Measurements from ENCODE around the gene STEAP1B. TPM values are rescaled to one million over a fixed set of nuclear protein-coding genes. Genes with fewer than 3 reads are reported as not detected.
A peak's percentile ranks its signal among the peaks of the same experiment; 100 is the strongest.
"Not testable (repeated sequence)": the region's sequence is repeated elsewhere in the genome, so short reads cannot be mapped to it uniquely, and the experiment has no call there.

STEAP1B gene
- total and polyA plus RNA-seq, 4 donors = 0.06 to 0.28 (median 0.08) TPM; not detected in 1

DNA sequence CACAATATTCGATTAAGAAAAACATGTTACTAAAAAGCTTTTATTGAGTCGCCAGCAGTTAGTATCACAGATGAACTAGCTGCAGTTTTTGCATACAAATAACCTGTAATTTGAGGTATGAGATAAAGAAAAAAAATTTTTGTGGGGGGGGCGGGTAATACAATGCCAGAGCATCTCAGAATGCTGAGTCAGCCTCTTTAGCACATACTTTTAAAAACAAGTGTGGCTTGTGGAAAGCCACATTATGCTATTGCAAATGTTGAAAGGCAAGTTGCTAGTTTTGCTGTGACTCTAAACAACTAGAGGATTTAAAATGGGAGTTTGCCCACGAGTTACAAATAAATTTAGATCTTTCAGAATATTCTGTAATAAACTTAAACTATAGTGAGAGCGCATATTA lies 2.1 kb upstream of the STEAP1B start:
- DNase-seq (ENCODE audit: low spot score); H3K9me3 ChIP-seq (ENCODE audit: control insufficient read depth in 4 of 4, low read length in 3 of 4); H3K9ac ChIP-seq (ENCODE audit: low read depth in 1 of 2, low read length in 2 of 2); H3K4me1 ChIP-seq (ENCODE audit: control insufficient read depth in 4 of 4, insufficient read depth in 4 of 4, low read length in 3 of 4); H3K27ac ChIP-seq (ENCODE audit: low read depth in 1 of 2, low read length in 2 of 2); H3K4me3 ChIP-seq (ENCODE audit: low read depth in 1 of 3, low read length in 3 of 3); H3K27me3 ChIP-seq (ENCODE audit: control insufficient read depth in 4 of 4, insufficient read depth in 4 of 4, low read length in 3 of 4); H3K36me3 ChIP-seq (ENCODE audit: control insufficient read depth in 4 of 4, insufficient read depth in 3 of 4, low read depth in 1 of 4, low read length in 3 of 4): not testable (repeated sequence)
- WGBS = 64% methylated on average over 5 of the region's 5 CpGs

DNA sequence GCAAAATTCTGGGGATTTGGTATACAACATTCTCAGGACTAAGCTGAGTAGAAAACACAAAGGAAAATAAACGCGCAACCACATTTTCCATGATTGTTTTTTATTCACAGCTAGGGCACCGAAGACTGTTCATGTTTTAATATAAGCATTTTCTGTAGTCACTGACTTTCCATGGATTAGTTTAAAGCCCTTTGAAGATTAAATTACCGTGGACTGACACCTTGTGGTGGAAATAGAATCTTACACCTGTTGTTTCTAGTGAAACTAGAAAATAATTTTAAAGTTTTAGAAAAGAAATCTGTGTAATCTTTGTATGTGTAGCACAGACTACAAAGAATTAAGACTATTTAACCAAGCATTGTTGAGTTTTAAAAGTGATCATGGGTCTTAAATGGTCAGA lies 1.3 kb upstream of the STEAP1B start:
- not testable (repeated sequence) for H3K4me3 ChIP-seq (ENCODE audit: low read depth in 1 of 3, low read length in 3 of 3); H3K9me3 ChIP-seq (ENCODE audit: control insufficient read depth in 4 of 4, low read length in 3 of 4); H3K27ac ChIP-seq (ENCODE audit: low read depth in 1 of 2, low read length in 2 of 2); H3K36me3 ChIP-seq (ENCODE audit: control insufficient read depth in 4 of 4, insufficient read depth in 3 of 4, low read depth in 1 of 4, low read length in 3 of 4); DNase-seq (ENCODE audit: low spot score); H3K4me1 ChIP-seq (ENCODE audit: control insufficient read depth in 4 of 4, insufficient read depth in 4 of 4, low read length in 3 of 4); H3K9ac ChIP-seq (ENCODE audit: low read depth in 1 of 2, low read length in 2 of 2); H3K27me3 ChIP-seq (ENCODE audit: control insufficient read depth in 4 of 4, insufficient read depth in 4 of 4, low read length in 3 of 4)
- TF ChIP-seq RAD21 (IDR thresholded peaks at IDR 0.05) = peak; percentile 56 to 60
- TF ChIP-seq, protein P1, sequence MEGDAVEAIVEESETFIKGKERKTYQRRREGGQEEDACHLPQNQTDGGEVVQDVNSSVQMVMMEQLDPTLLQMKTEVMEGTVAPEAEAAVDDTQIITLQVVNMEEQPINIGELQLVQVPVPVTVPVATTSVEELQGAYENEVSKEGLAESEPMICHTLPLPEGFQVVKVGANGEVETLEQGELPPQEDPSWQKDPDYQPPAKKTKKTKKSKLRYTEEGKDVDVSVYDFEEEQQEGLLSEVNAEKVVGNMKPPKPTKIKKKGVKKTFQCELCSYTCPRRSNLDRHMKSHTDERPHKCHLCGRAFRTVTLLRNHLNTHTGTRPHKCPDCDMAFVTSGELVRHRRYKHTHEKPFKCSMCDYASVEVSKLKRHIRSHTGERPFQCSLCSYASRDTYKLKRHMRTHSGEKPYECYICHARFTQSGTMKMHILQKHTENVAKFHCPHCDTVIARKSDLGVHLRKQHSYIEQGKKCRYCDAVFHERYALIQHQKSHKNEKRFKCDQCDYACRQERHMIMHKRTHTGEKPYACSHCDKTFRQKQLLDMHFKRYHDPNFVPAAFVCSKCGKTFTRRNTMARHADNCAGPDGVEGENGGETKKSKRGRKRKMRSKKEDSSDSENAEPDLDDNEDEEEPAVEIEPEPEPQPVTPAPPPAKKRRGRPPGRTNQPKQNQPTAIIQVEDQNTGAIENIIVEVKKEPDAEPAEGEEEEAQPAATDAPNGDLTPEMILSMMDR (IDR thresholded peaks at IDR 0.05; ENCODE audit: low read depth, low read length, missing input control) = peak; percentile 31
- WGBS = 22% methylated on average over 4 of the region's 4 CpGs

DNA sequence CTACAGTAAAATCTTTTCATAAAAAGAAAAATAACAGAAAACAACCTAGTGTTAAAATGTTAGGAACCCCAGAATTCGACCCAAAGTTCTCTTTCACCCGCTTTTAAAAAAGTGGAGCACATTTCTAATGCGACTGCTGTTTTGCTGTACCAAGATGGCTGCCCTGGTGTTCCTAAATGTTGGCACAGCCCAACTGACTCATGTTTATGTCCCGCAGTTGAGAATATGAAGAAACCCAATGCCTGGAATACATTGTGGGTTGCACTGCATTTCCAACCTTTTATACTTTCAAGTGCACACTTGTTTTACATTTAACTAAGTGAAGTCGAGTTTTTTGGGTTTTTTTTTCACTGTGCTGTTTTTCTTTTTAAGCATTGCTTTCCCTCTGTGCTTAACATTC lies 944 bp downstream of the STEAP1B start:
- 91% methylated on average over 5 of the region's 5 CpGs for WGBS
- TF ChIP-seq HNF4A (conservative IDR thresholded peaks at IDR 0.05) (no peak), RXRA (IDR thresholded peaks at IDR 0.05) (no peak)
- H3K9me3 ChIP-seq (ENCODE audit: control insufficient read depth in 4 of 4, low read length in 3 of 4) = no peaks in the 10 kb centered on the region
- H3K27me3 ChIP-seq (ENCODE audit: control insufficient read depth in 4 of 4, insufficient read depth in 4 of 4, low read length in 3 of 4) = no peaks in the 10 kb centered on the region
- H3K9ac ChIP-seq (ENCODE audit: low read depth in 1 of 2, low read length in 2 of 2) = no peak overlapping the region
- no peak overlapping the region for H3K27ac ChIP-seq (ENCODE audit: low read depth in 1 of 2, low read length in 2 of 2)
- no peaks in the 10 kb centered on the region for H3K36me3 ChIP-seq (ENCODE audit: control insufficient read depth in 4 of 4, insufficient read depth in 3 of 4, low read depth in 1 of 4, low read length in 3 of 4)
- peaks cover 0 to 7% (median 3%) of the 10 kb centered on the region in 4 donors for H3K4me1 ChIP-seq (ENCODE audit: control insufficient read depth in 4 of 4, insufficient read depth in 4 of 4, low read length in 3 of 4)
- no peak for DNase-seq (ENCODE audit: low spot score)
- no peak overlapping the region for H3K4me3 ChIP-seq (ENCODE audit: low read depth in 1 of 3, low read length in 3 of 3)

DNA sequence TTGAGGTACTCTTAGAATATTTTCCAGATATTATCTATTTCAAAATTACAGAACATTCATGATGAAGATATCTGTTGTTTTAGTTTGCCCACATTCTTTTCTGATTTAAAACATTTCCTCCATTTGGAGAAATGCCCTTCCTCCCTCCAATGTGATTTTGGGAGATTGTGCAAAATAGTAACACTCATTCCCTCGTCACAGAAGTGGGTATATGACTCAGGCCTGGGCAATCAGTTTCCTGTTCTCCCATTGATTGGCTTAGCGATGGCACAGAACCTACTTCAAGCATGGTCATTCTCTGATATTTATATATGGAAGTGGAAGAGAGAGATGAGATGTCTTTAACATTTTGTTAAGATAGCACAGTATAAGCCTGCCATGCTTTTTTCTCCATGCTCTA lies 3.1 kb downstream of the STEAP1B start:
- not testable (repeated sequence) for H3K27me3 ChIP-seq (ENCODE audit: control insufficient read depth in 4 of 4, insufficient read depth in 4 of 4, low read length in 3 of 4); H3K9me3 ChIP-seq (ENCODE audit: control insufficient read depth in 4 of 4, low read length in 3 of 4)

DNA sequence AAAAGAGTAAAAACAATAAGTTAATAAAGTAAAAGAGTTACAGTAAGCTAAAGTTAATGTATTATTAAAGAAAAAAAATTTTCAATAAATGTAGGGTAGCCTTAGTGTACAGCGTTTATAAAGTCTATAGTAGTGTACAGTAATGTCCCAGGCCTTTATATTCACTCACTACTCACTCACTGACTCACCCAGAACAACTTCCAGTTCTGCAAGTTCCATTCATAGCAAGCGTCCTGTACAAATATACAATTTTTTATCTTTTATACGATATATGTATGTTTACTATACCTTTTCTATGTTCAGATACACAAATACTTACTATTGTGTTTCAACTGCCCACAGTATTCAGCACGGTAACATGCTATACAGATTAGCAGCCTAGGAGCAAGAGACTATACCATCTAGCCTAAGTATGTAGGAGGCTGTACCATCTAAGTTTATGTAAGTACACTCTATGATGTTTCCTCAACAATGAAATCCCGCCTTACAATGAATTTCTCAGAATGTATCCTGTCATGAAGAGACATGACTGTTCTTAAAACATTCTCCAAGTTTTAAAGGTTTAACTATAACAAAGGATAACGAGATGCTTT lies 3.6 kb downstream of the STEAP1B start:
- H3K27ac ChIP-seq (ENCODE audit: low read depth in 1 of 2, low read length in 2 of 2); H3K4me1 ChIP-seq (ENCODE audit: control insufficient read depth in 4 of 4, insufficient read depth in 4 of 4, low read length in 3 of 4); DNase-seq (ENCODE audit: low spot score); H3K9me3 ChIP-seq (ENCODE audit: control insufficient read depth in 4 of 4, low read length in 3 of 4); H3K9ac ChIP-seq (ENCODE audit: low read depth in 1 of 2, low read length in 2 of 2); H3K4me3 ChIP-seq (ENCODE audit: low read depth in 1 of 3, low read length in 3 of 3); H3K27me3 ChIP-seq (ENCODE audit: control insufficient read depth in 4 of 4, insufficient read depth in 4 of 4, low read length in 3 of 4); H3K36me3 ChIP-seq (ENCODE audit: control insufficient read depth in 4 of 4, insufficient read depth in 3 of 4, low read depth in 1 of 4, low read length in 3 of 4): not testable (repeated sequence)
- WGBS = 90% methylated on average over 6 of the region's 6 CpGs

More for the DNA sequence above, 3.1 kb downstream of the STEAP1B start:
- not testable (repeated sequence) for H3K9ac ChIP-seq (ENCODE audit: low read depth in 1 of 2, low read length in 2 of 2); H3K4me1 ChIP-seq (ENCODE audit: control insufficient read depth in 4 of 4, insufficient read depth in 4 of 4, low read length in 3 of 4); H3K4me3 ChIP-seq (ENCODE audit: low read depth in 1 of 3, low read length in 3 of 3); H3K27ac ChIP-seq (ENCODE audit: low read depth in 1 of 2, low read length in 2 of 2); H3K36me3 ChIP-seq (ENCODE audit: control insufficient read depth in 4 of 4, insufficient read depth in 3 of 4, low read depth in 1 of 4, low read length in 3 of 4); DNase-seq (ENCODE audit: low spot score)
- WGBS = 50% methylated on average over 2 of the region's 2 CpGs

DNA sequence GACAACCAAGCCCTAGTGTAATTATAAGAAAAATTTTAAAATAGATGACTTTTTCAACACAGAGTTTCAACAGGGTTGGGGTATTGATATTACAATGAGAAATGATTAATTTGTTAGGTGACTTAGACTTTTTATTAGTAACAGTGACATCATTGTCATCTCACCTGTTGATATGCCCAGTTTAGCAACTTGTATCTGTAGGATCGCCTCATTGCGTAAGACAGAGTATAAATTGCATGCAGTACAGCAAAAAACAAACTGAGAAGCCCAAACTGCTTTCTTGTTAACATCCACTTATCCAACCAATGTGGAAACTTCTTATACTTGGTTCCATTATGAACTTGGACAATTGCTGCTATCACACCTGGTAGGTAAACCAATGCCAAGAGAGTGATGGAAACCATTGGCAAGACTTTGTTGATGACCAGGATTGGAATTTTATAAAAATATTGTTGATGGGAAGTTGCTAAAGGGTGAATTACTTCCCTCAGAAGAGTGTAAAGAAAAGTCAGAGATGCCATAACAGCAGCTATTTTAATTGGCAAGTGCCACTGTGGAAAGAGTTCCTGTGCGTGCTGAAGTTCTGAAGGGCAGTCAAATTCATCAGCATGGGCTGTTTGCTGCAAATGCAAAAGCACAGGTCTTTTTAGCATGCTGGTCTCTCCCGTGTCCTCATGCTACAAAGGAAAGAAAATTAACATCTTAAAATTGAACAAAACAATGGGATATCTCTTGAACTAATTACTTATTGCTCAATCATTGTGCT lies 6.6 kb downstream of the STEAP1B start:
- WGBS = 86% methylated on average over 4 of the region's 4 CpGs

More for the DNA sequence above, 6.6 kb downstream of the STEAP1B start:
- not testable (repeated sequence) for H3K27me3 ChIP-seq (ENCODE audit: control insufficient read depth in 4 of 4, insufficient read depth in 4 of 4, low read length in 3 of 4); H3K9ac ChIP-seq (ENCODE audit: low read depth in 1 of 2, low read length in 2 of 2); H3K36me3 ChIP-seq (ENCODE audit: control insufficient read depth in 4 of 4, insufficient read depth in 3 of 4, low read depth in 1 of 4, low read length in 3 of 4); H3K4me1 ChIP-seq (ENCODE audit: control insufficient read depth in 4 of 4, insufficient read depth in 4 of 4, low read length in 3 of 4); H3K9me3 ChIP-seq (ENCODE audit: control insufficient read depth in 4 of 4, low read length in 3 of 4); DNase-seq (ENCODE audit: low spot score); H3K27ac ChIP-seq (ENCODE audit: low read depth in 1 of 2, low read length in 2 of 2); H3K4me3 ChIP-seq (ENCODE audit: low read depth in 1 of 3, low read length in 3 of 3)

Measured in liver (tissue), 9 donors.